ENCODE results near the gene MAPK8.

DNA sequence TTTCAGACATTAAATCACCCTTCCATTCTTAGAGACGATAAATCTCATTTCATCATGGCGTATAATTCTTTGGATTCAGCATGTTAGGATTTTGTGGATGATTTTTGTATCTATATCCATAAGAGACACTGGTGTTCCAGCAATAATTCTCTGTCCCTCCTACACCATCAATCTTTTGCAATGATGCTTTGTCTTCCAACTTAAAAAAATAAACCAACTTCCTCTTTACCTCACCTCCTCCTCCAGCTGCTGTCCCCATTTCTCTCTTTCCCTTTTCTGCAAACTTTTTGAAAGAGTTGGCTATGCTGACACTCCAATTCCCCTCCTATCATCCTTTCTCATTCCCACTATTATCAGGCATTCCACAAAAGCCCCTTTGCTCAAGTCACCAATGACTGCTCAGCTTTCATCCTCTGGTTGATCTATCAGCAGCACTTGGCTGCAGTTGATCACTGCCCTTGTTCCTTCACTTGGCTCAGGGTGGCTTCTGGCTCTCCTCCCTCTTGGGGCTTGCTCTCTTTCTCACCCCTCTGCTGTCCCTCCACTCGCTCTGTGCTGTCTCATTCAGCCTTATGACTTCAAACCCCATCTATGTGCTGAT is 168.4 kb downstream of the MAPK8 start:
- TF ChIP-seq, protein P1, sequence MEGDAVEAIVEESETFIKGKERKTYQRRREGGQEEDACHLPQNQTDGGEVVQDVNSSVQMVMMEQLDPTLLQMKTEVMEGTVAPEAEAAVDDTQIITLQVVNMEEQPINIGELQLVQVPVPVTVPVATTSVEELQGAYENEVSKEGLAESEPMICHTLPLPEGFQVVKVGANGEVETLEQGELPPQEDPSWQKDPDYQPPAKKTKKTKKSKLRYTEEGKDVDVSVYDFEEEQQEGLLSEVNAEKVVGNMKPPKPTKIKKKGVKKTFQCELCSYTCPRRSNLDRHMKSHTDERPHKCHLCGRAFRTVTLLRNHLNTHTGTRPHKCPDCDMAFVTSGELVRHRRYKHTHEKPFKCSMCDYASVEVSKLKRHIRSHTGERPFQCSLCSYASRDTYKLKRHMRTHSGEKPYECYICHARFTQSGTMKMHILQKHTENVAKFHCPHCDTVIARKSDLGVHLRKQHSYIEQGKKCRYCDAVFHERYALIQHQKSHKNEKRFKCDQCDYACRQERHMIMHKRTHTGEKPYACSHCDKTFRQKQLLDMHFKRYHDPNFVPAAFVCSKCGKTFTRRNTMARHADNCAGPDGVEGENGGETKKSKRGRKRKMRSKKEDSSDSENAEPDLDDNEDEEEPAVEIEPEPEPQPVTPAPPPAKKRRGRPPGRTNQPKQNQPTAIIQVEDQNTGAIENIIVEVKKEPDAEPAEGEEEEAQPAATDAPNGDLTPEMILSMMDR (IDR thresholded peaks at IDR 0.05; ENCODE audit: low read length) = no peak
- no peak for TF ChIP-seq EZH2 (optimal IDR thresholded peaks at IDR 0.05; ENCODE audit: low read depth, low read length)

Measured in MM.1S (cell line).